Glutamatergic neuron (in vitro differentiated cells): Measurements from ENCODE around the gene RYR1. TPM values are rescaled to one million over a fixed set of nuclear protein-coding genes. Genes with fewer than 3 reads are reported as not detected.
"Not testable (repeated sequence)": the region's sequence is repeated elsewhere in the genome, so short reads cannot be mapped to it uniquely, and the experiment has no call there.

ENCODE experiments used
- DNase-seq: peaks from one replicate; pipeline ENCODE4 v3.0.0; 2022
- H3K27ac Mint-ChIP-seq: one replicate; pipeline ENCODE4 v1.8.0; 2020; ENCODE audit warnings: mild to moderate bottlenecking, mixed read lengths, inconsistent platforms; ENCODE audit not compliant: unreplicated experiment
- H3K27me3 Mint-ChIP-seq: one replicate; pipeline ENCODE4 v1.8.0; 2020; ENCODE audit warnings: mild to moderate bottlenecking, moderate library complexity, mixed read lengths, inconsistent platforms; ENCODE audit not compliant: unreplicated experiment
- H3K36me3 Mint-ChIP-seq: one replicate; pipeline ENCODE4 v1.8.0; 2020; ENCODE audit warnings: mild to moderate bottlenecking, mixed read lengths, inconsistent platforms; ENCODE audit not compliant: unreplicated experiment
- H3K4me1 Mint-ChIP-seq: one replicate; pipeline ENCODE4 v1.8.0; 2020; ENCODE audit warnings: mild to moderate bottlenecking, low read depth, mixed read lengths, inconsistent platforms; ENCODE audit not compliant: unreplicated experiment
- H3K4me3 Mint-ChIP-seq: one replicate; pipeline ENCODE4 v1.8.0; 2020; ENCODE audit warnings: mild to moderate bottlenecking, mixed read lengths, inconsistent platforms; ENCODE audit not compliant: unreplicated experiment
- H3K9me3 Mint-ChIP-seq: one replicate; pipeline ENCODE4 v1.8.0; 2020; ENCODE audit warnings: mild to moderate bottlenecking, moderate library complexity, mixed read lengths, inconsistent platforms; ENCODE audit not compliant: unreplicated experiment
- CTCF ChIP-seq: fragments of 200-600 bp; sonication (generic); IDR thresholded peaks from one replicate; pipeline ENCODE4 v1.5.0; 2021; ENCODE audit not compliant: partially characterized antibody, unreplicated experiment
- total RNA-seq: library from RNA; stranded (reverse); fragmentation: NEBNext Ultra II Directional; extraction: Animal tissue kit (Norgen Biotek cat#: 25700); gene quantifications from one replicate; pipeline ENCODE4 v1.2.1, GENCODE V29; 2021; ENCODE audit not compliant: unreplicated experiment

Gene RYR1
- total RNA-seq, 1 donor from 2014 or later: 117 TPM

- Mint-ChIP-seq H3K27ac (no peak overlapping the region), H3K4me1 (no peaks in the 10 kb centered on the region), H3K36me3 (peaks cover 9% of the 10 kb centered on the region), H3K27me3 (peaks cover 3% of the 10 kb centered on the region), H3K9me3 (peaks cover 2% of the 10 kb centered on the region), H3K4me3 (no peak overlapping the region)
- TF ChIP-seq CTCF: no peak
- DNase-seq: no peak
Measured at GRCh38 chr19:38507551-38508127, 74.1 kb downstream of the RYR1 start.

GRCh38 chr19:38508507-38508906 is 75.0 kb downstream of the RYR1 start:
- peaks cover 4% of the 10 kb centered on the region for H3K36me3 Mint-ChIP-seq
- peaks cover 3% of the 10 kb centered on the region for H3K27me3 Mint-ChIP-seq
- no peak overlapping the region for H3K4me3 Mint-ChIP-seq
- TF ChIP-seq CTCF: no peak
- no peak overlapping the region for H3K27ac Mint-ChIP-seq
- peaks cover 2% of the 10 kb centered on the region for H3K9me3 Mint-ChIP-seq
- DNase-seq: no peak
- no peaks in the 10 kb centered on the region for H3K4me1 Mint-ChIP-seq

- no peak for DNase-seq
- TF ChIP-seq CTCF: no peak
- Mint-ChIP-seq H3K4me1 (no peaks in the 10 kb centered on the region), H3K27me3 (peaks cover 3% of the 10 kb centered on the region), H3K9me3 (peaks cover 2% of the 10 kb centered on the region), H3K4me3 (no peak overlapping the region), H3K36me3 (peaks cover 4% of the 10 kb centered on the region), H3K27ac (no peak overlapping the region)
Measured at GRCh38 chr19:38509027-38509426, 75.5 kb downstream of the RYR1 start.

GRCh38 chr19:38511074-38511708 is 77.7 kb downstream of the RYR1 start:
- Mint-ChIP-seq H3K4me1 (no peaks in the 10 kb centered on the region), H3K36me3 (no peaks in the 10 kb centered on the region), H3K27ac (no peak overlapping the region), H3K27me3 (peaks cover 3% of the 10 kb centered on the region), H3K4me3 (no peak overlapping the region), H3K9me3 (peaks cover 3% of the 10 kb centered on the region)
- no peak for TF ChIP-seq CTCF
- DNase-seq: no peak

- no peak for TF ChIP-seq CTCF
- DNase-seq: no peak
- Mint-ChIP-seq H3K36me3 (no peaks in the 10 kb centered on the region), H3K4me1 (no peaks in the 10 kb centered on the region), H3K27me3 (peaks cover 10% of the 10 kb centered on the region), H3K27ac (no peak overlapping the region), H3K4me3 (no peak overlapping the region), H3K9me3 (peaks cover 3% of the 10 kb centered on the region)
Measured at GRCh38 chr19:38512277-38512676, 78.8 kb downstream of the RYR1 start.

GRCh38 chr19:38513156-38513555 is 79.7 kb downstream of the RYR1 start:
- not testable (repeated sequence) for H3K9me3 Mint-ChIP-seq, H3K4me3 Mint-ChIP-seq, H3K27me3 Mint-ChIP-seq, H3K27ac Mint-ChIP-seq, H3K36me3 Mint-ChIP-seq, H3K4me1 Mint-ChIP-seq, DNase-seq
